Activated T-cell treated with anti-CD3 and anti-CD28 coated beads, Interleukin-2, amount 50 U/mL, for 4 hours (primary cell): Measurements from ENCODE around the gene AFTPH. TPM values are rescaled to one million over a fixed set of nuclear protein-coding genes. Genes with fewer than 3 reads are reported as not detected.

Experiments used
- ATAC-seq, 2 donors: fragments of 200-7000 bp; cut with Tn5 transposase; one replicate each; pipeline ENCODE4 v1.10.0; 2021
- DNase-seq: peaks from one replicate; pipeline ENCODE4 v3.0.0-alpha.2; 2020
- H3K27me3 Mint-ChIP-seq: one replicate; pipeline ENCODE4 v1.8.0; 2021; ENCODE audit warnings: low read depth, mixed read lengths
- H3K36me3 Mint-ChIP-seq: one replicate; pipeline ENCODE4 v1.8.0; 2022; ENCODE audit warnings: mixed read lengths; ENCODE audit not compliant: insufficient read depth
- H3K4me1 Mint-ChIP-seq: one replicate; pipeline ENCODE4 v1.8.0; 2021; ENCODE audit warnings: low read depth, mixed read lengths
- H3K4me3 Mint-ChIP-seq: one replicate; pipeline ENCODE4 v1.8.0; 2021; ENCODE audit warnings: mild to moderate bottlenecking, moderate library complexity, mixed read lengths
- H3K9me3 Mint-ChIP-seq: one replicate; pipeline ENCODE4 v1.8.0; 2021; ENCODE audit warnings: mixed read lengths
- total RNA-seq, 3 donors: library from RNA; stranded (reverse); gene quantifications; one replicate each; pipeline ENCODE4 v1.2.1, GENCODE V29; 2021

The AFTPH gene
- total RNA-seq, 3 donors from 2014 or later: 33.7 to 38.2 (median 37.4) TPM

DNA sequence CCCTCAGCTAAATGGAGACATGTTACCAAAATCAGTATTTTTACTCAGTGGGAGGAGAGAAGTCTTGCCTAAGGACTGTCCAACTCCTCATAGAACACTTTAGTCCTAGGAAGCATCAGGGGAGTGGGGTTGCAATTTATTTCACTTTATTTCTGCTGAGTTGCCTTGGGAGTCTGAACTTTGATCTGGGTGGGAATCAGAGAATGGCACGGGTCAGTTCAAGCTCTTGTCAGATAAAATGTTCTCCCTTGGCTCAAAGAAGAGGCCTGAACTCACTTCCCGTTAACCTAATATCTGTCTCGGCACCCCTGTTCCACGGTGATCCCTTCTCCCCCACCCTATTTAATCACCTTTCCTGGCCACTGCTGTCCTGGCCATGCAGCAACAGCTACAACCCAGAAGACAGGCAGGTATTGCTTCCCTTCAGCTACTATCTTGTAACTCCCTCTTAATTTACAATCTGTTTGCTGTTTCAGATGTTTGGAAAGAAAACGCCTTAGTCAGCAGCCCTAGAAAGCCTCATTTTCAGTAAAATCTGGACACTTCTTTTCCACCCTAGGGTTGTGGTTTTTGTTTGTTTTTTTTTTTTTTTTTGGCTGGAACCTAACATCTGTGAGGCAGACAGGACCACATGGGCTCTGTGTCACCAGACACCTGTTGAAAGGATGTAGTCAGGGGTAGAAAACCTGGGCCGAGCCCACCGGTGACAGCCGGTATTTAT, 77.1 kb downstream of the AFTPH start:
- Mint-ChIP-seq H3K36me3 (no peaks in the 10 kb centered on the region), H3K9me3 (no peaks in the 10 kb centered on the region), H3K4me3 (no peak overlapping the region), H3K4me1 (peaks cover 6% of the 10 kb centered on the region), H3K27me3 (no peaks in the 10 kb centered on the region)
- DNase-seq: no peak
- no peak for ATAC-seq

DNA sequence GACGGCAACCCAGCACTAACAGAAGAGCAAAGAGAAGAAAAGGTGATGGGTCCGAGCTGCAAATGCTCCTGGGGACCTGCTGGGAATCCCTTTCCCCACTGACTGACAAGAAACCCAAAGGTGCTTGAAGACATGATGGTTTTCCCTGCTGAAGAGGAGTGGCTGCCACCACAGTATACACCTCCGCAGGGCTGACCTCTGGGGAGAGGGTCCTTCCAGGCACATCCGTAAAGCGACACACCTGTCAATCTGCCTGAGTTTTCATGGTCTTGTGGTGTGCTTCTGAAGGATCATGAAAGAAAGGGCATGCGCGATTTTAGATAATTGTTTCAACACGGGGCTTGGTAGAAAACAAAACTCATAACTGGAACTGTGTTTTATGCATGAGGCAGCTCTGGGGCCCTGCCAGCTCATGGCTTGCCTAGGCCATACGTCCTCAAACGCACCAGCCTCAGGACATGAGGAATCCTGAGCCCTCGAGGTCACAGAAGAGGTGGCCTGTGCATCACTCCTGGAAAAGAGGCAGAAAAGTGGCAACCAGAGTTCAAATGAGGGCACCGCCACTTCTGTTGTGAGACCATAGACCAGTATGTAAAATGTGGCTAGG, 77.8 kb downstream of the AFTPH start:
- Mint-ChIP-seq H3K27me3 (no peaks in the 10 kb centered on the region), H3K9me3 (no peaks in the 10 kb centered on the region), H3K36me3 (no peaks in the 10 kb centered on the region), H3K4me3 (no peak overlapping the region), H3K4me1 (peaks cover 12% of the 10 kb centered on the region)
- no peak for DNase-seq
- ATAC-seq: no peak

DNA sequence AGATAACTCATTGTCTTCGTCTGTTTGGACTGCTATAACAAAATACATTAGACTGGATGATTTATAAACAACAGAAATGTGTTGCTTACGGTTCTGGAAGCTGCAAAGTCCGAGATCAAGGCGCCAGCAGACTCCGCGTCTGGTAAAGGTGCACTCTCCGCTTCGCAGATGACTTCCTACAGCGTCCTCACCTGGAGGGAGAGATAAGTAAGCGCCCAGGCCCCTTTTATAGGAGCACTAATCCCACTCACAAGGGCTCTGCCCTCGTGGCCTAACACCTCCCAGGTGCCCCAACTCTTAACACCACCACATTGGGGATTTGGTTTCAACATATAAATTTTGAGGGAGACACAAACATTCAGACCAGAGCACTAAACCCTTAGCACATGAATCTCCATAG, 78.3 kb downstream of the AFTPH start:
- H3K9me3 Mint-ChIP-seq: no peaks in the 10 kb centered on the region

DNA sequence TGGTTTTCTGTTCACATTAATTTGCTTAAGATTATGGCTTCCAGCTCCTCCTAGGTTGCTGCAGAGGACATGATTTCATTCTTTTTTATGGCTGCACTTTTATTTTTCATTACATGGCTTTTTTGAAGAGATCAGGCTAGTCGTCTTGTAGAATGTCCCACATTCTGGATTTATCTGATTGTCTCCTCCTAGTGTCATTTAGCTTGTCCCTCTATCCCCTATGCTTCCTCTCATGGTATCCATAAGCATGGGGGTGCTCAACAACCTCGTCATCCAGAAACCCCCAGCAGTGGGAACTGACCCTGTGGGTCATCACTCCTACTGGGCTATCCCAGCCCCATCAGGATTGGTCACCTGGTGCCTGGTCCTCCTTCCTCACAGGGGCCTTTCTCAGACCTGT, 80.0 kb downstream of the AFTPH start:
- H3K4me3 Mint-ChIP-seq: no peak overlapping the region
- H3K9me3 Mint-ChIP-seq: no peaks in the 10 kb centered on the region
- no peaks in the 10 kb centered on the region for H3K36me3 Mint-ChIP-seq
- ATAC-seq (no peak), DNase-seq (no peak)
- H3K27me3 Mint-ChIP-seq: no peaks in the 10 kb centered on the region
- H3K4me1 Mint-ChIP-seq: peaks cover 28% of the 10 kb centered on the region

More for the DNA sequence above, 78.3 kb downstream of the AFTPH start:
- DNase-seq (no peak), ATAC-seq (no peak)
- H3K4me1 Mint-ChIP-seq: peaks cover 17% of the 10 kb centered on the region
- H3K4me3 Mint-ChIP-seq: no peak overlapping the region
- H3K27me3 Mint-ChIP-seq: no peaks in the 10 kb centered on the region
- no peaks in the 10 kb centered on the region for H3K36me3 Mint-ChIP-seq

DNA sequence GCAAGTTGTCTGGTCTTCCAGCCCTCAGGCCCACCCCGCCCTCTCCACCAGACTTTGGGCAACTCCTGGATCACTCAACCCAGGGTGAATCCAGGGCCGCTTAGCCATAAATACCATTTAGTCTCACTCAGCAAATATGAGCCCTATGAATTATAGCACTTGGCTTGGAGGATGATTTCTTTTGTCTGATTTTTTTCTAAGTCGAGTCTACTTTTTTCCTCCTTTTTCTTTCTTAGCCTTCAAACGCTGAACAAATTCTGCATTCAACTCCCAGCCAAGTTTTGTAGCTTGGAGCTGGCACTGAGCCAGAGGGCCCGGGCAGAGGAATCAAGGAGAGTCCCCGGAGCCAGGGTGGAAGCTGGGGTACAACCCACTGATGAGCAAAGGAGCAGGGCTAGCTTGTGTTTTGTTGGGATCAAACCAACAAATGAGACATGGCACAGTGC, 80.9 kb downstream of the AFTPH start:
- ATAC-seq (no peak), DNase-seq (no peak)
- Mint-ChIP-seq H3K9me3 (no peaks in the 10 kb centered on the region), H3K27me3 (no peaks in the 10 kb centered on the region), H3K36me3 (no peaks in the 10 kb centered on the region), H3K4me1 (peaks cover 25% of the 10 kb centered on the region), H3K4me3 (no peak overlapping the region)

DNA sequence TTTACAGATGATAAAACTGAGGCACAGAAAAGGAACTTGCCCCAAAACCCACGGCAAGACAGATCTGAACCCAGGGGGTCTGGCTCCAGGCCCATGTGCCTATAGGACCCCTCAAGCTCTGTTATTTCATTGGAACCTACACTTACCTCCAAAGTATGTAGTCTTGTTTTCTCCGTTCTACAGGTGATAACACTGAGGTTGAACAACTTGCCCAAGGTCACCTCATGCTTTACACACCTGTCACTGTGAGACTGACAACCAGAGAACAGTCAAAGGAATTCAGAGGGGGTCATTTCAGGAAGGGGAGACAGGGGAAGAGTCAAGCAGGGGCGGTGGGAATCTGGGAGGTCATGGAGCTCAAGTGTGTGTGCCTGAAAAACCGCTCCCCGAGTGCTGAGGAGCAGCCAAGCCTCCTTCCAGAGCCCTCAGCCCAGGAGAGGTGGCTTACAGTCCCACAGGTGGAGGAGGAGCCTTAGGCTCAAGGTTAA, 81.9 kb downstream of the AFTPH start:
- ATAC-seq: no peak
- no peak for DNase-seq
- H3K27me3 Mint-ChIP-seq: no peaks in the 10 kb centered on the region
- H3K4me1 Mint-ChIP-seq: peaks cover 25% of the 10 kb centered on the region
- H3K36me3 Mint-ChIP-seq: no peaks in the 10 kb centered on the region
- no peaks in the 10 kb centered on the region for H3K9me3 Mint-ChIP-seq
- no peak overlapping the region for H3K4me3 Mint-ChIP-seq

DNA sequence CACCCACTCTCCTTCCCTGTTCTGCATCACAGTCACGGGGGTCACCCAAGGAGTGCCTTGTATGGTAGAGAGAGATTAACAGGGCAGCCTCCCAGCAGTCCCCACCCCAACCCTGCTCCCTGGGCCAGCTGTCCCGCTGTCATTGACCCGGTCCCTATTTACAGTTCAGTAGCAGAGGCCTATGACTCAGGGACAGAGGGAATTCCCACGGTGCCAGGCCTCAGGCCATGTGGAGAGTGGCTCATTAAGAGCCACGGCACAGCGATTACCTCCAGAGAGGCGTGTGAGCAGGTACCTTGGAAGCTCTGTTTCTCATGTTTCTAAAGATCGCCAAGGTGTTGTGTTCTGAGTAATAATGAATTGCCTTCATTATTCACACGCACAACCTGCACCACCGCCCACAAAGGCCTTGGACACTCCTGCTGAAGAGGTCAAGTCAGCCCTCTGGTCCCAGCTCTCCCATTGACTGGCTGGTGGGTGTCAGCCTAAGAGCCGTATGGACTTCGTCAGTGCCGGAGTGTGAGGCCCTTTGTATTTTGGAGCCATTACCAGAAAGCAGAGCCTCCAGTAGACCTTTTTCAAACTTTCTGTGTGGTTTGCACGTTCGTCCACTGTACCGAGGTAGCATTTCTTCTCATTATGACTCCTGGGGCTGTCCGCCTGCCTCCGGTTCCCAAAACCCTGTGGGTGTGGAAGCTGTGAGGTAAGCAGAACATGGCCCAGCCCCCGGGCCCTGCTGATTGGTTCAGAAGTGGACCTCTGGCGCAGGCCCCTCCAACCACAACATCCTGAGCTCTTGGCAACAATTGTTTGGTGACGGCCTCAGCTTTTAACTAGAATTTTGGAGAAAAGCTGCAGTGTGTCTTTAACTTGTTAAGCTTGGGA, 82.6 kb downstream of the AFTPH start:
- peak; percentile 83 to 89 for ATAC-seq
- Mint-ChIP-seq H3K36me3 (no peaks in the 10 kb centered on the region), H3K4me3 (peak overlapping the region; percentile 48), H3K27me3 (no peaks in the 10 kb centered on the region), H3K9me3 (no peaks in the 10 kb centered on the region), H3K4me1 (peaks cover 25% of the 10 kb centered on the region)
- peak; percentile 79 for DNase-seq

DNA sequence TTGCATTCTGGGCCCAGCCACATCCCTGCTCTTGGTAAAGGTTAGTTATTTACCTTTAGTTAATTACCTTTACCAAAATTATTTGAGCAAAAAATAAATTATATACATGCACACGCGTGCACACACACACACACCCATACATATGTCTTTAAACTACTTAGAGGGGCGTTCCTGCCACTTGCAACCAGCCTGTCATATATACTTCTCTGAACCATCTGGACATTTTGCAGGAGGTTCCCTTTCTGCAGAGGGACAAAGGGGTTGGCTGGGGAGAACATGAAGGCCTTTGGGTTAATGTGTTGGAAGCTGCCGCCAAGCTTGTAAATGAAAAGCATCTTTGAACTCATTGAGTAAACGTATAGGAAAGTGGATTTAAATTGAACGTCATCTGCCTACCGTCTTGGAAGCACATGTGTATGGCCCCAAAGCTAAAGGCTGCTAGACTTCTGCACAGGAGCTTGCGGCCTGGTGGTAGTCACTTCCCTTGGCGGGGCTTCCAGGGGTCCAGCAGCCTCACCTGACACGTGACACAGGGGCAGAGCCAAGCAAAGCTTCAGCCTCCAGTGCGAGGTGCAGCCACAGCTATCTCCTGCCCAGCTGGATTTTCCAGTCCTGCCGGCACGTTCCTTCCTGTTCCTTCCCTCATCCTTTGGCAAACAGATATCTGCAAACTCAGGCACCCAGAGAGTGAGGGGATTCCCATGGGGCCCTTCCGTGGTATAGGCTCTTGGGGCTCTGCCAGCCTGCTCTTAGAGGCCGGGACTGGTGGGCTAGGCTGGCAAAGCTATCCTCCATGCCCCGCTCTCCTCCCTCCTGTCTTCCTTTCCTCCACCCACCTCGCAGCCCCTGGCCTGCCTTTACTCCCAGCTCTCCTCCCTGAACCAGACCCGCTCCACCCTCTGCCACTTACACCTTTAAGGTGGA, 83.5 kb downstream of the AFTPH start:
- H3K27me3 Mint-ChIP-seq: no peaks in the 10 kb centered on the region
- peaks cover 25% of the 10 kb centered on the region for H3K4me1 Mint-ChIP-seq
- ATAC-seq (no peak), DNase-seq (no peak)
- no peaks in the 10 kb centered on the region for H3K9me3 Mint-ChIP-seq
- no peaks in the 10 kb centered on the region for H3K36me3 Mint-ChIP-seq
- H3K4me3 Mint-ChIP-seq: peak overlapping the region; percentile 64

DNA sequence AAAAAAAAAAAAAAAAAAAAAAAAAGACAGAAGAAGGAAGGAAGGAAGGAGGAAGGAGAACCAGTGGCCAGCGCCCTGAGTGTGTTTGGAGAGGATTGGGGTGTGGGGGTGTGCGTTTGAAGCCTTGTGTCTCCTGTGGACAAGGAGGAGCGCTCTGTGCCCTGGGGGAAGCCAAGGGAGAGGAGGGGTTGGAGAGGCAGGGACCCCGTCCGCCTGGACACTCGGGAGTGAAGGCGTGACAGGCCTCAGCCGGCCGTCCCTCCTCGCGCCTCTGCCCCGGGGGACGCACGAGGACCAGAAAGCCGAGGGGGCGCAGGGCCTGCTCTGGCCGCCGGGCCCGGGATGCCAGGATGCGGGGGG, 84.7 kb downstream of the AFTPH start:
- peak; percentile 2 to 18 for ATAC-seq
- no peak for DNase-seq
- Mint-ChIP-seq H3K4me1 (peaks cover 25% of the 10 kb centered on the region), H3K27me3 (no peaks in the 10 kb centered on the region), H3K4me3 (peak overlapping the region; percentile 64), H3K36me3 (no peaks in the 10 kb centered on the region), H3K9me3 (no peaks in the 10 kb centered on the region)

DNA sequence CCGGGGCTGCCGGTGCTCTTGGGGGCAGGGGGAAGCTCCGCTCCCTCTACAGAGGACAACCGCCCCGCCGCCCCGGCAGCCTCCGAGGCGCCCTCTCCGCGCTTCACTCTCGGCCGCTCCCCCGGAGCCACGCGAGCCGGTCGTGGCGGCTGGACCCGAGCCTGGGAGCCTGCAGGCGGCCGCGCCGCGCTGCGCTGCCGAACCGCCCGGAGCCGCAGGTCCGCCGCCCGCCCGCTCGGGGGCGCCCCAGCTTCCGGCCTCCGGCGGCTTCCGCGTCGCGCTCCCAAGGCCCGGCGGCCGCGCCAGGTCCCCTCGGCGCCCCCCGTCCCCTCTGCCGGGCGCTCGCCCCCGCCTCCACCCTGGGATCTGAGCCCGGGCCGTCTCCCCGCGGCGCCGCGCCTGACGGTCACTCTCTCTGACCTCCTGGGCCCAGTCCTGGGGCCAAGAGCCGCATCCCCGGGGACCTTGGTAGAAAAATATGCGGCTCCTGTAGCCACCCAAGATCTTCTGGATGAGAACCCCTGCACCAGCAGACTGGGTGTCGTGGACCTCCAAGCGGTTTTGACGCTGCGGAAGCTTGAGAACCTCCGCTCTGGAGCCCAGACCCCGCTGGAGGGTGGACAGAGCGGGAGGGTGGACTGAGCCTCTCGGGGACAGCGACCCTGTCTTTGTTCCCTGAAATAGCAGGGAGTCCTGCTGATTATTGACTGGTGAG, 85.3 kb downstream of the AFTPH start:
- no peaks in the 10 kb centered on the region for H3K27me3 Mint-ChIP-seq
- DNase-seq (peak; percentile 61), ATAC-seq (peak; percentile 75 to 82)
- peak overlapping the region; percentile 71 for H3K4me3 Mint-ChIP-seq
- no peaks in the 10 kb centered on the region for H3K36me3 Mint-ChIP-seq
- no peaks in the 10 kb centered on the region for H3K9me3 Mint-ChIP-seq
- peaks cover 25% of the 10 kb centered on the region for H3K4me1 Mint-ChIP-seq

DNA sequence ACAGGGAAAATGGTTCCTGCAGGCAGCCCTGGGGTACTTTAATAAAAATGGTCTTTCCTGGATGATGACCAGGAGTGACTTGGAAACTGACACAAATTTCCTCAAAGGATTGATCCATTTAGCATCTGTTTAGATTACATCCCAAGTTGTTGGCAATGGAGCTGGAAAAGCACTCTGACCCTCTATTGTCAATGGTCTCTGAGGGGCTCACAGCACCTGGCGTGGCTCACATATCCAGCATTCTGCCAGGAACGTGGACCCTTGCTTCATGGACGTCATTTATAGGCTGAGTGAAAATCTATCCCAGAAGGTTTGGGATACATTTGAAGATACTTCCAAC, 85.8 kb downstream of the AFTPH start:
- H3K36me3 Mint-ChIP-seq: no peaks in the 10 kb centered on the region
- H3K9me3 Mint-ChIP-seq: no peaks in the 10 kb centered on the region
- H3K4me1 Mint-ChIP-seq: peaks cover 25% of the 10 kb centered on the region
- no peak for ATAC-seq
- peak overlapping the region; percentile 71 for H3K4me3 Mint-ChIP-seq
- no peaks in the 10 kb centered on the region for H3K27me3 Mint-ChIP-seq
- no peak for DNase-seq

DNA sequence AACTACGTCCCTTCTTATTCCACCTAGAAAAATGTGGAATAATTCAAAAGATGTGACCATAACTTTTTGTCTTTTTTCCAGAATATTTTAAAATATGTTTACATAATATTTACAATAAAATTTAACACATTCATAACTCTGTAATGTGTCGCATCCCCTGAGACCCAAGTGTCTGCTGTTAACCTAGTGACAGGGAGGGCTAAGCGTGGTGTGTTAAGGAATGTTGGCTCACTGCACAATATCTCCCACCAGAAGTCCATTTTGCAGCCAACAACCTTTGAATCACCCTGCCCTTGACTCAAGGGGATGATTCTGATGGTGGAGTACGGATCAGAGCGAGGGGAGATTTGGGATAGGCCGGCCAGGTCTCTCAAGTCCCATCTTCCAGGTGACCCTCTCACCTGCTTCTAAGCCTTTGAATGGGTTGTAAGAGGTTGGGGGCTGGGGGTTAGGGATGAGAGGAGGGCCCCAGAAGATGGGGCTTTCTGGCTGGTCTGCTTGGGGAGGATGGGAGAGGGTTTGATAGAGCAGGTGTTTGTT, 86.3 kb downstream of the AFTPH start:
- Mint-ChIP-seq H3K36me3 (no peaks in the 10 kb centered on the region), H3K4me3 (no peak overlapping the region), H3K9me3 (no peaks in the 10 kb centered on the region), H3K27me3 (no peaks in the 10 kb centered on the region), H3K4me1 (peaks cover 25% of the 10 kb centered on the region)
- ATAC-seq: no peak
- no peak for DNase-seq

DNA sequence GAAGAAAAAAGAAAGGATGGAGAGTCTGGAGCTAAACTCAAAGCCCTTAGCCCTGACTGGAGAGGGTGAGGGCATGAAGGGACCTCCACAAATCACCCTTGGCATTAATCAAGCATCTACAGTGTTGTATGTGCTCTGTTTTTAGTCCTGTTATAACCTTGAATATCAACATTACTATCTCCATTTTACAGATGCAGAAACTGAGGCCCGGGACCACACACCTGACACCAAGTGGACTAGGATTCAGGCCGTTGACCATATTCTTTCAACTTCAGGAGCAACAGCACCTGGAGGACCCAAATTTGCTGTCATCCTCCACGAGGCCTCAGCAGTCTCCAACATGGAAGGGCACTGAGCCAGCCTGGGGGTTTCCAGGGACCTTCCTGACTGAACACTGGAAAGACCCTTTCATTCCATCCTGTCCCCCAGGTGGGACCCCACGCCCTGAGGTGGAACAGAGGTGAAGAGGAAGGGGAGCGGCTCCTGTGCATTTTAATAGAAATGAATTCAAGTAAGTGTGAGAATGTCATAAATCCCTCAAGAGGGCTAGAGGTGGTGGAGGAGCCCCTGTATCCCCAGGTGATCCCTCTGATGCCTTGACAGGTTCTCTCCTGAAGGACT, 88.6 kb downstream of the AFTPH start:
- Mint-ChIP-seq H3K4me1 (peaks cover 8% of the 10 kb centered on the region), H3K4me3 (no peak overlapping the region), H3K36me3 (no peaks in the 10 kb centered on the region), H3K9me3 (no peaks in the 10 kb centered on the region), H3K27me3 (no peaks in the 10 kb centered on the region)
- ATAC-seq: no peak
- no peak for DNase-seq
